Transverse colon (tissue), 3 donors: ENCODE measurements around the gene ZNF264.
"Not testable (repeated sequence)": the region's sequence is repeated elsewhere in the genome, so short reads cannot be mapped to it uniquely, and the experiment has no call there.

ENCODE experiments used
- EP300 ChIP-seq: sonication (generic); formaldehyde crosslinking; IDR thresholded peaks from one replicate; pipeline ENCODE4 v1.6.1; 2017; ENCODE audit warnings: antibody characterized with exemption, low read depth
- POLR2A ChIP-seq: fragments of 450-650 bp; IDR thresholded peaks from one replicate; pipeline ENCODE4 v1.6.1; 2016; ENCODE audit warnings: antibody characterized with exemption, mild to moderate bottlenecking, moderate library complexity
- TF ChIP-seq, protein P1 (sequence below), 5 experiments: fragments of 200-600 bp in 3 of 5; fragments of 450-650 bp in 2 of 5; sonication (generic) in 3 of 5; IDR thresholded peaks; 1 replicate in 2 of 5; 2 replicates in 3 of 5; pipeline ENCODE4 v1.5.1; 2016 to 2017; ENCODE audit warnings: antibody characterized with exemption in 5 of 5, inconsistent platforms in 3 of 5, mild to moderate bottlenecking in 2 of 5, moderate library complexity in 1 of 5

DNA sequence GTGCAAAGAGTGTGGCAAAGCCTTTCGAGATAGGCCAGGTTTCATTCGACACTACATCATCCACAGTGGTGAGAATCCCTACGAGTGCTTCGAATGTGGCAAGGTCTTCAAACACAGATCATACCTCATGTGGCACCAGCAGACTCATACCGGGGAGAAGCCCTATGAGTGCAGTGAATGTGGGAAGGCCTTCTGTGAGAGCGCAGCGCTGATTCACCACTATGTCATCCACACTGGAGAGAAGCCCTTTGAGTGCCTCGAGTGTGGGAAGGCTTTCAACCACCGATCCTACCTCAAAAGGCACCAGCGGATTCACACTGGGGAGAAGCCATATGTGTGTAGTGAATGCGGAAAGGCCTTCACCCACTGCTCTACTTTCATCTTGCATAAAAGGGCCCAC is 62.5 kb downstream of the ZNF264 start:
- TF ChIP-seq, protein P1, sequence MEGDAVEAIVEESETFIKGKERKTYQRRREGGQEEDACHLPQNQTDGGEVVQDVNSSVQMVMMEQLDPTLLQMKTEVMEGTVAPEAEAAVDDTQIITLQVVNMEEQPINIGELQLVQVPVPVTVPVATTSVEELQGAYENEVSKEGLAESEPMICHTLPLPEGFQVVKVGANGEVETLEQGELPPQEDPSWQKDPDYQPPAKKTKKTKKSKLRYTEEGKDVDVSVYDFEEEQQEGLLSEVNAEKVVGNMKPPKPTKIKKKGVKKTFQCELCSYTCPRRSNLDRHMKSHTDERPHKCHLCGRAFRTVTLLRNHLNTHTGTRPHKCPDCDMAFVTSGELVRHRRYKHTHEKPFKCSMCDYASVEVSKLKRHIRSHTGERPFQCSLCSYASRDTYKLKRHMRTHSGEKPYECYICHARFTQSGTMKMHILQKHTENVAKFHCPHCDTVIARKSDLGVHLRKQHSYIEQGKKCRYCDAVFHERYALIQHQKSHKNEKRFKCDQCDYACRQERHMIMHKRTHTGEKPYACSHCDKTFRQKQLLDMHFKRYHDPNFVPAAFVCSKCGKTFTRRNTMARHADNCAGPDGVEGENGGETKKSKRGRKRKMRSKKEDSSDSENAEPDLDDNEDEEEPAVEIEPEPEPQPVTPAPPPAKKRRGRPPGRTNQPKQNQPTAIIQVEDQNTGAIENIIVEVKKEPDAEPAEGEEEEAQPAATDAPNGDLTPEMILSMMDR (IDR thresholded peaks at IDR 0.05), result not testable (repeated sequence)
- not testable (repeated sequence) for TF ChIP-seq POLR2A, EP300
